Pulmonary artery endothelial cell (primary cell): ENCODE results near the gene ECHDC1. TPM values are rescaled to one million over a fixed set of nuclear protein-coding genes. Genes with fewer than 3 reads are reported as not detected.

Source experiments
- DNase-seq: peaks from one replicate; pipeline ENCODE4 v3.0.0-alpha.2; 2011; ENCODE audit warnings: low read depth, low spot score
- total RNA-seq: library from RNA; depleted of rRNA; stranded (reverse); fragments of >200 nt; gene quantifications from 2 replicates; pipeline ENCODE4 v1.2.3, GENCODE V29; 2014

ECHDC1 gene
- total RNA-seq, 1 donor from 2014 or later: 29.1 TPM

- no peak for DNase-seq
Measured at GRCh38 chr6:127289934-127290333, 53.5 kb downstream of the ECHDC1 start.

- DNase-seq: no peak
Measured at GRCh38 chr6:127288705-127289104, 54.7 kb downstream of the ECHDC1 start.

DNA sequence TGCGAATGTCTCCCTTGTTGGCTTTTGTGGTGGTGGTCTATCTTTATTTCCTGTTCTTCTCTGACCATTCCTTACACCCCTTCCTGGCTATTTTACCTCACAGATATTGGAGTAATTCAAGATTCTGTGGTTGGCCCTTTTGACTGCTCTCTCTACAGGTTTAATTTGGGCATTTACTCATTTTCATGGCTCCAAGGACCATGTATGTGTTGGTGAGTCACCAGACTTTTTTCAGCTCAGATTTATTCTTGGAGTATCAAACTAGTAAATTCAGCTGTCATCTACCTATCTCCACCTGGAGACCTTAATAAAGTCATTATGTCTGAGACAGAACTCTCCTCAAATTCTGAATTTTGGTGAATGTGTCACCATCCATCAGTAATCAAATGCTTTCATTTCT lies 61.2 kb downstream of the ECHDC1 start:
- no peak for DNase-seq

- no peak for DNase-seq
Measured at GRCh38 chr6:127279815-127280214, 63.6 kb downstream of the ECHDC1 start.

DNA sequence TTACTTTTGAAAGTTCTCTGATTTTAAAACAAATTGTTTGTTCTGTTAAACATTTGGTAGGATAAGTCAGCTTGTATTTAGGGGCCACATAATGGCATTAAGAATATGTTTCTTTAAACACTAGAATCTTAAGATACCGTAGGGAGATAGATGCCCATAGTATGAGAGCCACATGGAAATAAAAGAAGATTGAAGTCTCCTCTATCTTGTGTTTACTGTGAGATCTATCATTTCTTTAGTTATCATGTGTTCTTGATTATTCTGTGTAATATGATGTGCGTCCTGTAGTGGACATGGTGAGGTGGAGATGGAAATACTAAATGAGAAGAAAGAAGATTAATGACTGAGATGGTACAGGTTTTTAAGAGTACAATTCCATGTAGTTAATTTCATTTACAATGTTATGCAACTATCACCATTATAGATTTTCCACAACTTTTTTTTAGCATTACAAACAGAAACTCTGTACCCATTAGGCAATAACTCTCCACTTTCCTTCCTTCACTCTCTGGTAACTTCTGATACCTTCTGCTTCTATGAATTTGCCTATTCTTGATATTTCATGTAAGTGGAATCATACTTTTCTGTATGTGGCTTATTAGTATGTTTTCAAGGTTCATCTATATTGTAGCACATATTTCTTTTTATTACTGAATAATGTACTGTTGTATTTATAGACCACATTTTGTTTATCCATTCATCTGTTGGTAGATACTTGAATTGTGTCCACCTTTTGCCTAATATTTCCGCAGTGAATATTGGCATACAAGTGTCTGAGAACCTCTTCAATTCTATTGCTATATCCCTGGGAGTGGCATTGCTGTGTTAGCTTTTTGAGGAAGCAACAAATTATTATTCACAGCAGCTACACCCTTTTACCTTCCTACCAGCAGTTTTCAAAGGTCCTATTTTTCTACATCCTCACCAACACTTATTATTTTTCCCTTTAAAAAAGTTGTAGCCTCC lies 65.2 kb downstream of the ECHDC1 start:
- DNase-seq: no peak

GRCh38 chr6:127276331-127276730 lies 67.1 kb downstream of the ECHDC1 start:
- DNase-seq: no peak

- DNase-seq: no peak
Measured at GRCh38 chr6:127273499-127273898, 69.9 kb downstream of the ECHDC1 start.

DNA sequence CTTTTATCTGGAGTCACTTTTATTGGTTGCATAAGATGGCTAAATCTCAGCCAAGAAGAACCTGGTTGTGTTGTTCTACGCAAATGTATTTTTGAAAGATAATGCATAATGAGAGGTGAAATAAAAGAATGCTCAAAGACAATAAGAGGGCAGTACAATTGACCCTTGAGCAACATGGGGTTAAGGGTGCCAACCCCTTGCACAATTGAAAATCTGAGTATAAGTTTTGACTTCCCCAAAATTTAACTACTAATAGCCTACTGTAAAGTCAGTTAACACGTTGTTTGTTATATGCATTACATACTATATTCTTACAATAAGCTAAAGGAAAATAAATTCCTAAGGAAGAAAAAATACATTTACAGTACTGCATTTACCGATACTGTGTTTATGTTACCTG lies 70.8 kb downstream of the ECHDC1 start:
- no peak for DNase-seq

- DNase-seq: no peak
Measured at GRCh38 chr6:127267646-127268625, 75.5 kb downstream of the ECHDC1 start.

GRCh38 chr6:127266892-127267645 lies 76.3 kb downstream of the ECHDC1 start:
- DNase-seq: no peak

- peak; percentile 58 for DNase-seq
Measured at GRCh38 chr6:127266178-127266891, 77.1 kb downstream of the ECHDC1 start, which contains the start of gene RNF146. Gene RNF146 (plus strand): TSS chr6:127266864. CDS start chr6:127280339, 13,475 bp downstream.

DNA sequence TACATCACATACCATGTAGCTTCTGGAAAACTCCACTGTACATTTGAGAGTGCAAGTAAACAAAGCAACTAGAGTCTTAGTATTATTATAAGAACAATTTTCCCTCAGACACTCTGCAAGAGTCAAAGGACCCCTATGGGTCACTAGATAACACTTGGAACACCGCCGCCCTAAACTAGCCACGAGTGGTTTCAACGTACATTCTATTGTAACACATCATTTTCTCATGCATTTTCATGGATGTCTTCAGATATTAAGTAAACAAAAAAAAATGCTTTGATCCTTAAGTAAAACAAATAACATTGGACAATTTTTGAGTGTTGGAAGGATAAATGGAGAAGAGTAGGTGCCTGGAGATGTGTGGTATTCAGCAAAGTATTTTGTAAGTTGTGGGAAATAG lies 79.9 kb downstream of the ECHDC1 start:
- DNase-seq: no peak

- no peak for DNase-seq
Measured at GRCh38 chr6:127262896-127263295, 80.5 kb downstream of the ECHDC1 start.

GRCh38 chr6:127255286-127255685 lies 88.1 kb downstream of the ECHDC1 start:
- DNase-seq: no peak

DNA sequence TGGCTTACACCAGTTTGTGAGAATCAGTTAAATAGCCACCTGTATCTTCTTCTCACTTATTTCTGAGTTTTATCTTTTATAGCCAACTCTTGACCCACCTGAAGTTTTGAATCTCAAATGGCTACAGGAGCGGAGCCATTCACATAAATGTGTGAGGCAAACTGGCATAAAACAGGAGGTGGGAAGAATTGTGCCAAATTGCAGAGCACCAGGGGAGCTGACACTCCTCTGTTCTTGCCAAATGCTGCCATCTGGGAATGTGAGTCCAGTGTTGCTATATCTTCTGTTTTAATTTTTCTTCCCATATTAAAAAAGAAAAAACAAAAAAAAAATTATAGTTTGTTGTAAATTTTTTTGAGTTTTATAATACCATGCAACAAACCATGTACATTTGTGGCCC lies 93.8 kb downstream of the ECHDC1 start:
- no peak for DNase-seq

DNA sequence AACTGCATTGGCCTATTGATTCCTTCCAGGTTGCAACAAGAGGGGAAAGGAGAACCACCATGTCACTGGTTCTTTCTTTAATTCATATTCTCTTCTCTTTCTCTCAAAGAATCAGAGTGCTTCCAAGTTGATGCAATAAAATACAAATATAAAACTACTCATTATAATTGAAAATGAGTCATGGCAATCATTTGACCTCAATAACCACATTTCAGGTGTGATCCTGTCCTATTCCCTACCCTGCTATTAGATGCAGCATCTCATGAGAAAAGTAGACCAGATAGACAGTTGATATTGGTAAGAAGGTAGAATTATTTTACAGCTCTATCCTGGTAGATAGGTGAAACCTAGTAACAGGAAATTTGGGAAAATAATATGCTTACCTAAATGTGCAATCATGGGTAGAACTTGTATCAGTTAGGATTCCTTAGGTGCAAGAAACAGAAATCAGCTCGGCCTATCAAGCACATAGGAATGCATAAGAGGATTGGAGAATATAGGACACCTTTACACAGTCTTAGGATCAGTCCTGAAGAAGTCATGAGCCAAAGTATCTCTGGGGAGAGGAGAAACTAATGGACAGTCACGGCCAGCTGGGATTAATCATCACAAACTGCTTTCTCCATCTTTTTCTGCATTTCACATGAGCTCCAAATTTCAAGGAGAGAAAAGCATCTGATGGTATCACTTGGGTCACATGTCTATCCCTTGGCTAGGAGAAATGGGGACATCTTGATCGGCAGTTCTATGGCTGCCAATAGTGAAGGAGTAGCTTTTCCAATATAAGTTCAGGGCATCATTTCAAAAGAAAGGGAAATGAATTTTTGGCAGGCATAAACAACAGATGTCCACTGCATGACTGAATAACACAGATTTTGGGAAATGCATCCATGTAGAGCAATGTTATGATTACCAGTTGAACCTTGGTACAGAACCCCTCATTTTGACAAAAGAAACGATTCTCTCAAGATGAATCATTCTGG lies 96.0 kb downstream of the ECHDC1 start:
- DNase-seq: no peak

DNA sequence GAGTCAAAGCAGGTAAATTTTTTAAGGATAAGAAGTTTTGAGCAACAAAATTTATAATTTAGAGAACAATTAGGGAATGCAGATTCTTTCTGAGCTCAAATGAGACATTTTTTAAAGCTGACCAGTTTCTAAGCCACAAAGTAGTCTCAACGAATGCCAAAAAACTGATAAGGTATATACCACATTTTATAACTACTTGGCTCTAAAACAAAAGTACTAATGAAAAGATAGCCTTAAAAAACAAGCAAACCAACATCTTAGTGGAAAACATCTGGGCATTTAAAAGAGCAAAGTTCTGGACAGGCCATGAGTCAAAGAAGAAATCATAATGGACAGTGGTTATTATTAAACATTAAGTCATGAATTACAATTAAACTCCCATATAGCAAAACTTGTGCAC lies 99.9 kb downstream of the ECHDC1 start:
- DNase-seq: no peak
